H4 (cell line): Measurements from ENCODE around the gene RASA3. TPM values are rescaled to one million over a fixed set of nuclear protein-coding genes. Genes with fewer than 3 reads are reported as not detected.
"Not testable (repeated sequence)": the region's sequence is repeated elsewhere in the genome, so short reads cannot be mapped to it uniquely, and the experiment has no call there.

Source experiments
- DNase-seq: peaks from one replicate; pipeline ENCODE4 v3.0.0-alpha.2; 2015; ENCODE audit warnings: low spot score
- total RNA-seq: library from RNA; depleted of rRNA; stranded (reverse); fragments of >200 nt; shearing (Covaris generic); gene quantifications from 2 replicates; pipeline ENCODE4 v1.2.3, GENCODE V29; 2014

Gene RASA3
- total RNA-seq, 1 experiment from 2014 or later, result 6.3 TPM

DNA sequence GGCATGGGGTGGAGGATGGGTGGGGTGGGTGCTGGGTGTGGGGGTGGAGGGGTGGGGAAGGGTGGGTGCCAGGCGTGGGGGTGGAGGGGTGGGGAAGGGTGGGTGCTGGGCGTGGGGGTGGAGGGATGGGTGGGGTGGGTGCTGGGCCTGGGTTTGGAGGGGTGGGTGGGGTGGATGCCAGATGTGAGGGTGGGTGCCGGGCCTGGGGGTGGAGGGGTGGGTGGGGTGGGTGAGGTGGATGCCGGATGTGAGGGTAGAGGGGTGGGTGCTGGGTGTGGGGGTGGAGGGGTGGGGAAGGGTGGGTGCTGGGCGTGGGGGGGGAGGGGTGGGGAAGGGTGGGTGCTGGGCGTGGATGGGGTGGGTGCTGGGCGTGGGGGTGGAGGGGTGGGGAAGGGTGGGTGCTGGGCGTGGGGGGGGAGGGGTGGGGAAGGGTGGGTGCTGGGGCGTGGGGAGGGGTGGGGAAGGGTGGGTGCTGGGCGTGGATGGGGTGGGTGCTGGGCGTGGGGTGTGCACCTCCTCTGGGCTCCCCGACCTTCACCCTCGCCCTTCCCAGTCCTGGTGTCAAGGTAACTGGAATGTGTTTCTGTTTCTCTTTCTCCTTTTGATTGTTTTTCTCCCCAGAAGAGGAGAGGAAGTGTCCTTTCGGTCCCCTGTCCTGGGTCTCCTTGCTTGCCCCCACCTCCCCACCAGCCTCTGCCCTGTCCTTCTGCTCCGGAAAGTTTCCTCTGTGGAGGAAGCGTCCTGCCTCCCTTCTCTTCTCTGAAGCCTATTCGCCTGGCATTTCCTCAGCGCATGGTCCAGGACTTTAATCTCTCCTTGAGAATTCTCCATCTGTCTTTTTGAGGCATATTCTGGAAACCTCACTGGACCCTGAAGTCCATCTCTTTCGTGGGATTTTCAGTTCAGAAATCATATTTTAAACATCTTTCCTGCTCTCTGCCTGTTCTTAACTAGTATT lies 23.8 kb upstream of the RASA3 start:
- no peak for DNase-seq

DNA sequence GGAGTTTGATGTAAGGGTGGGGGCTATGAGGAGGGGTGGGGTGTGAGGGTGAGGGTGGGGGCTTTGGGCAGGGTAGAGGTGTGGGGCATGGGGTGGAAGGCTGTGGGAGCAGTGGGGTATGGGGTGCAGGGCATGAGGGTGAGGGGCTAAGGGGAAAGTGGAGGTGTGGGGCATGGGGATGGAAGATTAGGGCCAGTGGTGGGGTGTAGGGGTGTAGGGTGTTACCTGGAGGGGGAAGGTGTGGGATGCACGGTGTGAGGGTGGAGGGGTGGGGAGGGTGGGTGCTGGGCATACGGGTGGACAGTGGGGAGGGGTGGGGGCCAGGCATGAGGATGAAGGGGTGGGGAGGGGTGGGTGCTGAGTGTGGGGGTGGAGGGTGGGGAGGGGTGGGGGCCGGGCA lies 22.9 kb upstream of the RASA3 start:
- DNase-seq, result no peak

DNA sequence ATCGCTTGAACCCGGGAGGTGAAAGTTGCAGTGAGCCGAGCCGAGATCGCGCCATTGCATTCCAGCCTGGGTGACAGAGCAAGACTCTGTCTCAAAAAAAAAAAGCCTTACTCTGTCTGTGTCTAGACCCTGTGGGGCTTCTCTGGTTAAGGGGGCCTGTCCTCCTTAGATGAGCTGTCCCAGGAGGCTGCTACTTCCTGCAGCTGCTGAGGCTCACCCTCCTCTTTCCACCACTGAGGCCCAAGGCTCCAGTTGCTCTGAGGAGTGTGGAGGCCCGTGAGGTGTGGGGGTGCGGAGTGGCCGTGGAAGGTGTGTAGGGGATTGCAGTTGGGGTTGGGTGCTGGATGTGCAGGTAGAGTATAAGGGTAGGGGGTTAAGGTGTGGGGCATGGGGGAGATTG lies 22.1 kb upstream of the RASA3 start:
- DNase-seq, result no peak

DNA sequence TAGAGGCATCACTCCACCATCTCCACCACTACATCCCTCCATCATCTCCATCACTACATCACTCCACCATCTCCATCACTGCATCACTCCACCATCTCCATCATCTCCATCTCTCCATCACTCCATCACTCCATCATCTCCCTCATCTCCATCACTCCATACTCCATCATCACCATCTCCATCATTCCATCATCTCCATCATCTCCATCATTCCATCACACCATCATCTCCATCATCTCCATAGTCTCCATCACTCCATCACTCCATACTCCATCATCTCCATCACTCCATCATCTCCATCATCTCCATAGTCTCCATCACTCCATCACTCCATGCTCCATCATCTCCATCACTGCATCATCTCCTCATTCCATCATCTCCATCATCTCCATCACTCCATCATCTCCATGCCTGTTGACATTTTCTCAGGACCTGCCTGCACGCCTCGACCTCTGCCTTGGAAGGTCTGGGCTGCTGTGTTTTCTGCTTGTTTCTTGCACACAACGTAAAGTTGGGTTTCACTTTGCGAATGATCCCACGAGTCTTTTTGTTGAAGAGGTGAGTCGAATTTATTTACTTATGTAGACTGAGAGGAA lies 21.2 kb upstream of the RASA3 start:
- DNase-seq, result no peak

DNA sequence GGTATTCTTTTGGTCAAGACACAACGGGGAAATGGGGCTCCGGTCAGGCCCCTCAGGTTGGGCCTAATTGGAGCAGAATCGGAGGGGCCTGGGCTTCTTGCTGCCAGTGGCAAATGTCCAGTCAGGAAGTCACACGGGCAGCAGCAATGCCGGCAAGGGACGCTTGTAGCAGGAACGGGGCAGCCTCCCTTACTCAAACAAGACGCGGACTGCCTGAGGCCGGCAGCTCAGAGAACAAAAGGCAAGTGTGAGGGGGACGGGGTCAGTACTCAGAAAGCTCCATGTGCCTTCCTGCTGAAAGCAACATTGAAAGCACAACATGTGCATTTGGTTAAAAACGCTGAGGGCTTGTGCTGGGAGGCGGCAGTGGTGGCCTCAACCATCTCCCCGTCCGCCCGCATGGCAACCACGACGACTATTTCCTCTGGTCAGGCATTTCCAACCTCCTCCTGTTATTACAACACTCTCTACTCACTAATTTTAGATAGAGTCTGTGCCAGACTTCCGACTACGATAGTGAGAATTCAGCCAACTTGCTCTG lies 20.5 kb upstream of the RASA3 start:
- no peak for DNase-seq

DNA sequence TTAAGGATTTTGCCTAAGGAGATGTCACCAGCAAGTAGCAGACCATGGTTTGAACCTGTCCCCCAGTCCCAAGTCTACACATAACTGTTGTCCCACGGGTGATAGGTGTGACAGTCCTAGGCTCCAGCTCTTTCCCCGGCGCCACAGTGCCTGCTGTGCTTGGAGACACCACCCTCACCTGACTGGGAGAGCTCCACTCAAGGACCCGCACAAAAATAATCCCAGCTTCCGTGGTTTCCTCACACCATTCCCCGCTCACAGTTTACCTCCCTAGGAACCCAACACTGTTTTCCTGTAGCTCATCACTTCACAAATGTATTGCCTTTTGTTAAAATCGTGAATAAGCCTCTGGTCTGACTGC lies 19.8 kb upstream of the RASA3 start:
- DNase-seq, result no peak

DNA sequence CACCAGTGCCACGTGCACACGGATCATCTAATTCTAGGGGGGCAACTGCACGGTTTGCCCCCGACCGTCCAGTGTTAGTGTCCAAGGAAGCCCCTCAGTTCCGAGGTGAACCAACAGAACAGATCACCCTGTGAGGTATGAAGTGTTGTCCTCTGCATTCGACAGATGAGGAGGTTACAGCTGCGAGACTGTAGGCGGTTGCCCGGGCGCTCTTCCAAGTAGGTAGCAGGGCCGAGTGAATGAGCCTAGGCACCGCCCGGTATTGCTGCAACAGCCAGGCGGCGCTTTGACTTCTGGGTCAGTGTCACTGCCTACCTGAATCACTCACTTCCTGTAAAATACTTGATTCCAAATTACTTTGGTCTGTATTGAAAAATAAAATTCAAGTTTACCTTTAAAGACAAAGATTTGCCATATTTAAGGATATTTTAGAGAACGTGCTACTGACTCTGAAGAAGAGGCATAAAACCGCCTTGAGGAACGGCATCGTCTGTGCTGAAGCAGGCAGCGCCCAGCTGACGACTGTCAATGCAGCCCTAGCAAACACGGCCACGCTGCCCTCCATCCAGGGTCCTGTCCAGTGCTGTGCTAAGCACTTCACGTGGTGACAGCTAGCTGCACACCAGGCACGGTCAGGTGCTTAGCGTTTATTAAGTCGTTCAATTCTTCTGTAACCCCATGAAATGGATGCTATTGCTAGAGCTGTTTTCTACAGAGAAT lies 19.3 kb upstream of the RASA3 start:
- peak; percentile 33 for DNase-seq

DNA sequence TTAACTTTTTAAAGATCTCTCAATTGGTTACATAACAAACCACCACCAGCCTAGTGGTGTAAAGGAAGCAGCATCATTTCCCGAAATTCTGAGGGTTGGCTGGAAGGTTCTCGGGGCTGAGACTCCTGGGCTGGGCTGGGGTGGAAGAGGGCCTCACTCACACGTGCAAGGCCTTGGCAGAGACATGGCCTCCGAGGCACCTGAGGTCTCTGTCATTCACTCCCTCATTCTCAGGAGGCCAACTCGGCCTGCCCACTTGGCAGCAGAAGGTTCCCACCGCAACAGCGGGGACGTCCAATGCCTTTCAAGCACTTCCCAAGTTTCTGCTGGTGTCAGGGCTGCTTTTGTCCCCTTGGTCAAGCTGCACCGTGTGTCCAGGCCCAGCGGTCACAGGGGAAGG lies 18.6 kb upstream of the RASA3 start:
- DNase-seq, result no peak

DNA sequence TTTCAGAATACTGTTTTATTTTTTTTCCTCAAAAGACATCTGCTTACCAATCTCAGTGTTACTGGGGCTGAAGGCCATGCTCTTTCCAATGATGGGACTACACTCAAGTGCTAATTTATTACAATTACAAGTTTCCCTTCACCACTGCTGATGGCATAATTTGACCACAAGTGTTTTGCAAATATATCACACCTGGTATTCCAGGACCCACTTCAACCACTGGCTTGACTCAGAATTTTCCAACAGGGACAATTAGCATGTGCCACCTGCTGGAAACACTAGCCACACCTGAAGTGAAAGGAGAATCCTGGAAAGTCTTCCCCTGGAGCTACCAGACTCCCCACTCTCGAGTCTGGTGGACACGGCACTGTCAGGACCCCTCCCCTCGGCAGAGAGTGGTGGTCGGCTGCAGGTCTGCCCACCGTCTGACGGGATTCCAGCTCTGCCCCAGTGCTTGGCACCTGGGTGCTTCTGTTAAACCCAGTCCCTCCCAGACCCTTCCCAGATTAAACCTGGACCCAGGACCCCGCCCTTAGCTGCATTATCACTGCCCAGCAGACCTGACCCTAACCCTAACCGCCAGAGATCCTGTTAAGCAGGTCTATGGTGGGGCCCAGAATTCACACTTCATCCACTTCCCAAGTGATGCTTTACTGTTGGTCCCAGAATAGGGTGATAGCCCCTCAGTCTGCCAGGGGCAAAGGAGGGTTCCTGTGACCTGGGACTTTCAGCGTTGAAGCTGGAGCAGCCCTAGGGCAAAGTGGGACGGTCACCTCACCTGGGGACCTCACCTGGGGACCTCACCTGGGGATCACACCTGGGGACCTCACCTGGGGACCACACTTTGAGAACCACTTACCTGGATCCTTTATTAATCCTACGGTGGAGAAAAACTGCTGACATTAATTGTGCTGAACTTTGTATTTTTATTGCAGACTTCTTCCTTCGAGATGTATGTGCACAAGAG lies 17.6 kb upstream of the RASA3 start:
- no peak for DNase-seq

DNA sequence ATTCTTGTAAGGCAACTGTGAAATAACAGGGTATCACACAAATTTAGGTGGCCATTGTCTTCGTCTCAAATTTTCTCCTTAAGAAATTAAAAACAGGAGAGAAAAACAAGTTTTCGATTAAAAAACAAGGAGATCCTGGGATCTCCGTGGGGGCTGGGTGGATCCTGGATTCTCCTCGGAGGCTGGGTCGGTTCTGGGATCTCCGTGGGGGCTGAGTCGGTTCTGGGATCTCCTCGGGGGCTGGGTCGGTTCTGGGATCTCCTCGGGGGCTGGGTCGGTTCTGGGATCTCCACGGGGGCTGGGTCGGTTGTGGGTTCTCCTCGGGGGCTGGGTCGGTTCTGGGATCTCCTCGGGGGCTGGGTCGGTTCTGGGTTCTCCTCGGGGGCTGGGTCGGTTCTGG lies 16.5 kb upstream of the RASA3 start:
- not testable (repeated sequence) for DNase-seq

DNA sequence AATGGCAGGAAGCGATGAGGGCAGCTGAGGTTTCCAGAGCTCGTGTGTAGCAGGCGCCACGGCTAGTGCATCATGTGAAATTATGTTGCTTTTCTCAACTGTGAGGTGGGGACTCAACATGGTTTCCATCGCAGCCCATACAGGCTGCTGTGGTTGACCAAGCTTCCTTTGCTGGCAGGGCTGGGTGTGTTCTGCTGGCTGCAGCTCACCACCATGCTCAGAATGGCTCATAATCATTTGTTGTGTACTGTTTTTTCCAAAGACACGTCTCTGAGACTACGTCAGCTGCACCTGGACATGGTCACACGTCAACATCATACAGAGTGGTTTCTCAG lies 16.1 kb upstream of the RASA3 start:
- no peak for DNase-seq

DNA sequence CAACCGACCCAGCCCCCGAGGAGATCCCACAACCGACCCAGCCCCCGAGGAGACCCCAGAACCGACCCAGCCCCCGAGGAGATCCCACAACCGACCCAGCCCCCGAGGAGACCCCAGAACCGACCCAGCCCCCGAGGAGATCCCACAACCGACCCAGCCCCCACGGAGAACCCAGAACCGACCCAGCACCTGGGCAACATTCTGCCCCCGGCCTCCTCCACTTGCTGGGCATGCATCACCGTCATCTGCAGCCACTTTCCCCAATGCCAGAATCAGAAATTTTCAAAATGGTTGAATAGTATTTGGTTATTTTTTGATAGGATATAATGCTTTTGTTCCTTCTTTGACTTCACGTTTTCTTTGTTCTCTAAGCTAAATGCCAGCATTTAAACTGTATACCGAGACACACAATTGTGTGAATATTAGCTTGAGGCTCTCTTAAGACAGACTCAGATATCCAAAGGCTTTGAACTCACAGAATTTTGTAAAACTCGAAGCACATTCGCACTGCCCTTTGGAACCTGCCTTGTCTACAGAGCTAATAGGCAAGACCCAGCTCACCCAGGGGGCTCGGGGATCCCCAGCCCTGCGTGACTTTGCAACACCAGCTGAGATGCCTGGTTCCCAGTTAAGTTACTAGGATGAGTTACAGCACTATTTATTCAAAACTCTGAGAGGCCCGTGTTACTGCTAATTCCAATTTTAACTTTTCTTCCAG lies 15.5 kb upstream of the RASA3 start:
- DNase-seq, result no peak

DNA sequence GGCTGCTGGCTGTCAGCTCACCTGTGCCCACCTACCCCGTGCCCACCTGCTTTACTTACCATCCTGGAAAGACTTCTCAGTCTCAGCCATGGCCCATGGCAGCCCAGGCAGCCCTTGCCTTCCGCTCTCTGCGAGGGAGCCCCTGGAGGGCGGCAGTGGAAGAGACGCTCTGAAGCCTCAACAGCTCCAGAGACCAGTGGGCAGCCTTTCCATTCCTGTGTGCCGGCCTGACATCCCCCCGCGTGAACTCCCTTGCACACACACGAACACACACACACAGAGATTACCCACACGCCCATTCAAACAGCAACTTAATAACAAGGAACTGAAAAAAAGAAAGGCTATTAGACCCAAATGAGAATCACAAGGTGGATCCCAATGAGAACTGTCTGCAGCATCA lies 14.2 kb upstream of the RASA3 start:
- DNase-seq, result no peak

DNA sequence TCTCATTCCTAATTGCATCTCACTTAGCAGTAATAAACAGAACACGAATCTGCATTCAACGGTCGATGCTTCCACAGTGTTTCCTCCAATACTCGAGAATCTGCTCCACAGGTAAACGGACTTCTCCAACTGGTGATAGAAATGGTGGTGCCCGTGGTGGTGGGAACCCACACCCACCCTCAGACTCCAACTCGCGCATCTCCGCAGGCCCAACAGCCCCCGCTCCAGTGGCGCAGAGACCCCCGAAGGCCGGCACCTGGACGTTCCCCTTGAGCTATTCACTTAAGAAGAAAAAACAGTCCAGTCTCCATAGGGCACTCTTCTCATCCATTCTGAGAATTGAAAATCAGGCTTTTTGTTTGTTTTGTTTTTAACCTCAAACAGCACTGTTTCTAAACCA lies 13.8 kb upstream of the RASA3 start:
- DNase-seq, result no peak

DNA sequence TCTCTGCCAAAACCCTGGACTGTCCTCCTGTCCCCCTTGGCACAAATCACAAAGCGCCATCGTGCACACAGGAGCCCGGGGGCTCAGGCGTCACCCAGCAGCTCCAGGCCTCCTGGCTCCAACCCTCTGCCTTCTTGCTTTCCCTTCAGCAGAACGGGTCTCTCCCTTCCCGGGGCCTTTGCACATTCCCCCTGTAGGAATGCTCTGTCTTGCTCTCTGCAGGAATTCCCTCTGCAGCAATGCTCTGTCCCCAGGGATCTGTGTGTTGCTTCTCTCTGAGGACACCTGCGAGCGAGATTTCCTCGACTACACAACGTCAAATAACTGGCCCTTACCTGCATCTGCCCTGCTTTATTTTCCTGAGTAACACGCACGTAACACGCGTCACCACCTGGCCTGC lies 13.3 kb upstream of the RASA3 start:
- DNase-seq, result no peak

DNA sequence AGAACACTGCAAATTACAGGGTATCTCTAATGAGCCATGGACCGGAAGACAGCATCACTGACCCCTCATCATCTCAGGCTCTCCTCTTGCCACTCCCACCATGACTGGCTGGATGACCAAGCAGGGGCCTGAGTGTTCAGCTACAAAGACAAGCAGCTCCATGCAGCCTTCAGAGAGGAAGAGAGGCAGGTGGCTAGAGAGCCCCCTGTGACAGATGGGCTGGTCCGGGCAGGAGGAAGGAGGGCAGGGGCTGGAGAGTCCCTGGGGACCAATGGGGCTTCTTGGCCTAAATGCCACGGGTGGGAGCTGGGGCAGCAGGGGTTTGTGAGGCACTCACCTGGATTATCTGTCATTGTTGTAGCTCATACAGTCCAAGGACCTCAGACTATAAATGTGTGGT lies 12.8 kb upstream of the RASA3 start:
- no peak for DNase-seq

DNA sequence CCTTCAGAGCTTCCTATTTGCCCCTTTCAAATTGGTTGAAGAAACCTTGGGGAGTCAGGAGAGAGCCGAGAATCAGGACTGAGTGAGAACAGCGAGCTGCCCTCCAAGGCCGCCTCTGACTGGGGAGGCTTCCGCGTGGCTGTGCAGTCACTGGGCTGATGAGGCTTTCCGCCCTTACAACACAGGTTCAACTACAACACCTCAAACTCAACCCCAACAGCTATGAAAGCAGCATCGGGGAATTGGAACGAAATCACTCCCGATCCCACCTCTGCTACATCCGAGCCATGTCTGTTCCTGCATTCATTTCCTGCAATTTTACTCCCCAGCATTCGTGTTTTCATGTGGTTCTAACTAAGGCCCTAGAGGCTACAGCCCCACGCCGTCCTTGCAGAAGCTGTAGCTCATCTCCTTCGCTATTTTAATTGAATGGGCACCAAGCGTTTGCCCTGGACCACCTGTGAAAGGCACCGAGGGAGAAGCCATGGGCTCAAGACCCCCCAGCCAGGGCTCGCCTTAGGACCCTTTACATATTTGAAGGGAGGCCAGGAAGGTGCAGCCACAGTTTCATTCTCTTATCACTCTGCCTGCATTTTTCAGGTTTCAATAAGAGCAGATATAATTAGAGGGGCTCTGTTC lies 12.3 kb upstream of the RASA3 start:
- no peak for DNase-seq

DNA sequence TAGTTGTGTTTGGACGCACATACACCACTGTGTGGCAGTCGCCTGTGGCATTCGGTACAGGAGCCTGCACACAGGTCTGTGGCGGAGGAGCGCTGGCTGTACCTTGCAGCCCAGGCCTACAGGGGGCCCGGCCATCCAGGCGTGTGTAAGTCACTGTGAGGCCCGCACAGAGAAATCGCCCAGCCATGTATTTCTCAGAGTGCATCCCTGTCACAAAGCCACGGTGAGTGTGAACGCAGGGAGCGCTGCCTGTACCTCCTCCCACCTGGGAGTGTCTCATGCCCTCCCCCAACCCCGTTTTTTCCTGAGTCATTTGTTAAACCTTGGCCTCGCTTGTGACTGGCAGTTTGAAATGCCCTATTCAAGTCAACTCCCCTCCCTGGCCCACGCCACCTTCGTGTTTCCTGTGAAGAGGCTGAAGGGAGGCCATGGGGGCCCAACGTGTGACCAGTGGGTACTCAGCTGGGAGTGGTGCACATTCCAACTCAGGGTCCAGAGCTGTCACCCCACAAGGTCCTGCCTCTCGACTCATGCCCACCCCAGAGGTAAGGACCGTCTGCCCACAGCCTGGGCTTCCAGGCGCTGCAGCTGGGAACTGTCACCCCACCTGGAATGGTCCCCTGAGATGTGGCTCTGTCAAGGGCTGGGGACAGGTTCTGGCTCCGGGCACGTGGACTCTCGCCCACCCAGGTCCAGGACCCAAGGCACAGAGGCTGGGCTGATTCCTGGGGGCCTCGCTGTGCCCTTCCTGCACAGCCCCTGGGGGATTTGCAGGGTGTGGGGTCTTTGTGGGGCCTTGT lies 11.6 kb upstream of the RASA3 start:
- DNase-seq, result no peak
